ENCODE results near the gene BMP4.

DNA sequence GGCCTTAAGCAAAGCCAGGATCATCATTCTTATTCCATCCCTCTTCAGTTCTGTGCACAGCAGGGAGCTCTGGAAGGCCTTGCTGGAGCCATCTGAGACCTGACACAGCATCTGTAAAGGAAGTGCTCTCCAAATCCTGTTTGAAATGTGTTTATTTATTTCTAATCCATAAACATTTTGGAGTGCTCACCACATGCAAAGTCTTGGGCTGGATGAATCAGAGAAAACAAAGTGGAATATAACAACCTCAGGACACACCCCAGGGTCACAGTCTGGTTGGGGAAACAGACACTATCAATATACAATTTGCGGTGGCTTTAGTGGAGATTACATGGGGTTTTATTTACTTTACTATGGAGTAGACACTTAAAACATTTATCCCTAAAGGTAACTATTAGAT is 54.3 kb downstream of the BMP4 start:
- TF ChIP-seq POLR2A (IDR thresholded peaks at IDR 0.05) = no peak
- TF ChIP-seq CTCF (IDR thresholded peaks at IDR 0.05 in 8 of 11, conservative IDR thresholded peaks at IDR 0.05 in 3 of 11) = no peak
